Pulmonary artery endothelial cell (primary cell): ENCODE measurements around the gene TEX19. TPM values are rescaled to one million over a fixed set of nuclear protein-coding genes. Genes with fewer than 3 reads are reported as not detected.
"Not testable (repeated sequence)": the region's sequence is repeated elsewhere in the genome, so short reads cannot be mapped to it uniquely, and the experiment has no call there.

ENCODE experiments used
- DNase-seq: peaks from one replicate; pipeline ENCODE4 v3.0.0-alpha.2; 2011; ENCODE audit warnings: low read depth, low spot score
- total RNA-seq: library from RNA; depleted of rRNA; stranded (reverse); fragments of >200 nt; gene quantifications from 2 replicates; pipeline ENCODE4 v1.2.3, GENCODE V29; 2014

Gene TEX19
- total RNA-seq, 1 donor from 2014 or later = not detected

DNA sequence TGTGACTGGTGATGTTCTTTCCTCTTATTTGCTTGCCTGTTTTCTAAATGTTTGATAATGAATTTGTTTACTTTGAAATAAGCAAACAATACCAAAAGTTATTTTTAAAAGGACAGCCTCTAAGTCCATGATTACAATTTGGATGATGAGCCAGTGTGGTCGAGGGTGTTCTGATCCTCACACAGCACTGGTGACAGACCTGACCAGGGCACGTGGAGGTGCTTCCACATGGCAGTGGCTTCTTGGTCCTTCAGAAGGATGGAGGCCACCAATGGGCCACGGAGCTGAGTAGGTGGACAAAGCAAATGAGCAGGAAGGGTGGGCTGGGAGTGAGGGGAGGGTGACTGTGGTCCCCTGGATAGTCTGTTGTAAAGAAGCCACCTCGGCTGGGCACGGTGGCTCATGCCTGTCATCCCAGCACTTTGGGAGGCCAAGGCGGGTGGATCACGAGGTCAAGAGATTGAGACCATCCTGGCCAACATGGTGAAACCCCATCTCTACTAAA, 4.2 kb upstream of the TEX19 start:
- DNase-seq = no peak

- no peak for DNase-seq
Observed at GRCh38 chr17:82355770-82356427, 3.1 kb upstream of the TEX19 start.

- no peak for DNase-seq
Observed at GRCh38 chr17:82356845-82357355, 2.1 kb upstream of the TEX19 start.

GRCh38 chr17:82357394-82357793, 1.7 kb upstream of the TEX19 start:
- no peak for DNase-seq

DNA sequence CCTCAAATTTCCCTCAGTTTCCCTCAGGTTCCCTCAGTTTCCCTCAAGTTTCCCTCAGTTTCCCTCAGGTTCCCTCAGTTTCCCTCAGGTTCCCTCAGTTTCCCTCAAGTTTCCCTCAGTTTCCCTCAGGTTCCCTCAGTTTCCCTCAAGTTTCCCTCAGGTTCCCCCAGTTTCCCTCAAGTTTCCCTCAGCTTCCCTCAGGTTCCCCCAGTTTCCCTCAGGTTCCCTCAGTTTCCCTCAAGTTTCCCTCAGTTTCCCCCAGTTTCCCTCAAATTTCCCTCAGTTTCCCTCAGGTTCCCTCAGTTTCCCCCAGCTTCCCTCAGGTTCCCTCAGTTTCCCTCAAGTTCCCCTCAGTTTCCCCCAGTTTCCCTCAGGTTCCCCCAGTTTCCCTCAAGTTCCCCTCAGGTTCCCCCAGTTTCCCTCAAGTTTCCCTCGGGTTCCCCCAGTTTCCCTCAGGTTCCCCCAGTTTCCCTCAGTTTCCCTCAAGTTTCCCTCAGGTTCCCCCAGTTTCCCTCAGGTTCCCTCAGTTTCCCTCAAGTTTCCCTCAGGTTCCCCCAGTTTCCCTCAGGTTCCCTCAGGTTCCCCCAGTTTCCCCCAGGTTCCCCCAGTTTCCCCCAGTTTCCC, 516 bp downstream of the TEX19 start:
- not testable (repeated sequence) for DNase-seq

DNA sequence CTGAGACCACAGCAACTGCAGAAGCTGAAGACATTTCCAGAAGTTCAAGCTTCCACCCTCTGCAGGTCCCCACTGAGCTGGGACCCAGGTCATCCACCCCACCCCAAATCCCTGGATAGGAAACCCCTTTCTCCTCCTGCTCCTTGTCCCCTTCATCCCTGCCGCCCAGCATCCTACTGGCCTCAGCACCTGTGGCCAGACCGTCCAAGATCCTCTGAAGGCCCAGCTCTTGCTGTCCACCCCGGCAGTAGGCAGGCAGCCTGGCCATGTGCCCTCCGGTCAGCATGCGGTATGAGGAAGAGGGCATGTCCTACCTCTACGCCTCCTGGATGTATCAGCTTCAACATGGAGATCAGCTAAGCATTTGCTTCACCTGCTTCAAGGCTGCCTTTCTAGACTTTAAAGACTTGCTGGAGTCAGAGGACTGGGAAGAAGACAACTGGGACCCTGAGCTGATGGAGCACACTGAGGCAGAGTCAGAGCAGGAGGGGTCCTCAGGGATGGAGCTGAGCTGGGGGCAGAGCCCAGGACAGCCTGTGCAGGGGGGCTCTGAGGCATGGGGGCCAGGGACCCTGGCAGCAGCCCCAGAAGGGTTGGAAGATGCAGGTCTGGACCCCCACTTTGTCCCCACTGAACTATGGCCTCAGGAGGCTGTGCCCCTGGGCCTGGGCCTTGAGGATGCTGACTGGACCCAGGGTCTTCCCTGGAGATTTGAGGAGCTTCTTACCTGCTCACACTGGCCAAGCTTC, 3.0 kb downstream of the TEX19 start:
- no peak for DNase-seq

DNA sequence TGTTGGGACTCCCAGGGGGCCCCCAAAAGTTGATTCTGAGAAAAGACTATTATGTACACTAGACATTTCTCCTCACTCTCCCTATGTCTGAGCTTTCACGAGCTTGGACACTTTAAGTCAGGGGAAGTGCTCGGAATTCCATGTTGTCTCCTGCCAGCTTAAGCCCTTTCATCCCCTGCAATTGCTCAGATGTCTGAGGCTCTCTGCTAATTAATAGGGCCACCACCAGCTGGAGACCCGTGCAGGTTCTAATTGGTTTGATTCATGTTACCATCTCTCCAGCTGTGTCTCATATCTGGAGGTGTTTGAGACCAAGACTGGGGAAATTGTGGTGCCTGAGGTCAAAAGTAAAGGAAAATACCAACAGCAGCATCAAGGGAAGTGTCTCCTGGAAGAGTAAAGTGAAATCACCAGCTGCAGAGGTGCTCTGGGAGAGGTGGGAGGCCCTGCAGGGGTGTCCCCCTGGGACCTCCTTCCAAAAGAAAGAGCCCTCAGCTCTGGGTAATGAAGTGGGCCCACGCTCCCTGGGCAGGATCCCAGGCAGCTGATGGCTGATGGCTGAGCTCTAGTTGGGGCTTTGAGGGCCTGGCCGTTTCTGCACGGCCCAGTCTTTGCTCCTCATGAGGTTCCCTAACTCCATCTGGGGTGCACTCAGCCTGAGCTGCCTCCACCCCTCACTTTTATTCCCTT, 6.7 kb downstream of the TEX19 start:
- no peak for DNase-seq

- no peak for DNase-seq
Observed at GRCh38 chr17:82366749-82367148, 7.7 kb downstream of the TEX19 start.

DNA sequence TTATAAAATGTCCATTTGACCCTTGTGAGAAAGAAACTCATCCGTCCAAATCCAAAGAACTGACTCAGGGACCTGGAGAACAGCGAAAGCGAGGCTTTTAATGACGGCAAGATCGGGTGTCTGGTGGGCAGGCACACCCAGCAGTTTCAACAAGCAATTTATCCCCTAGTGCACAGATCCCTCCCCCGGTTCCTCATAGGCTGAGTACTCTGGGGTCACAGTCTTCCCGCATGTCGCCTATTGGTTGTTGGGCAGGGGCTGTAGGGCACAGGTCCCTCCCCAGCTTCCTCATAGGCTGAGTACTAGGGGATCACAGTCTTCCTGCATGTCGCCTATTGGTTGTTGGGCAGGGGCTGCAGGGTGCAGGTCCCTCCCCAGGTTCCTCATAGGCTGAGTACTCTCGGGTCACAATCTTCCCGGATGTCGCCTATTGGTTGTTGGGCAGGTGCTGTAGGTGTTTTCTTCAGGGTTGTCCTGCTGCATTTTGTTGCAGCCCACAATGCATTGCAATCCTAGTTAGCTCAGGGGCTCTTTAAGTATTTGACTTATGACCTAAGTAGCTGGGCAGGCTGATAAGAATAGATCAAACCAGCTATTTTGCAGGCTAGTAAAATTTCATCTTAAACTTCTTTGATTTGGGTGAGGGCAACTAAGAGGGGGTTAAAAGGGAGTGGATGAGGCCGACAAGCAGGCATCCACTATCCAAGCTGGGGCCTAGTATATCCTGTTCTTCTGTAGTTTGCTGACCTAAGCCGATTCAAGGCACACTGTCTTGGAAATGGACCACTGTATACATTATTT, 8.9 kb downstream of the TEX19 start:
- DNase-seq = no peak

- DNase-seq = no peak
Observed at GRCh38 chr17:82369211-82369610, 10.2 kb downstream of the TEX19 start.

- no peak for DNase-seq
Observed at GRCh38 chr17:82370471-82371332, 11.7 kb downstream of the TEX19 start.

GRCh38 chr17:82371333-82372248, 12.5 kb downstream of the TEX19 start, which contains the start of gene UTS2R:
Gene UTS2R (plus strand): TSS chr17:82371765. CDS start chr17:82374325, 2,560 bp downstream.
- no peak for DNase-seq

- no peak for DNase-seq
Observed at GRCh38 chr17:82372249-82373071, 13.4 kb downstream of the TEX19 start.

- not testable (repeated sequence) for DNase-seq
Observed at GRCh38 chr17:82373072-82373452, 14.0 kb downstream of the TEX19 start.

- no peak for DNase-seq
Observed at GRCh38 chr17:82373731-82374625, 14.9 kb downstream of the TEX19 start.

GRCh38 chr17:82374626-82375331, 15.7 kb downstream of the TEX19 start:
- no peak for DNase-seq
